Astrocyte of the hippocampus (primary cell): ENCODE results near the gene INKA1.
A peak's percentile ranks its signal among the peaks of the same experiment; 100 is the strongest.
"Not testable (repeated sequence)": the region's sequence is repeated elsewhere in the genome, so short reads cannot be mapped to it uniquely, and the experiment has no call there.

ENCODE experiments used
- DNase-seq: peaks from one replicate; pipeline ENCODE4 v3.0.0; 2011; ENCODE audit warnings: low read depth, low spot score

The INKA1 gene

DNA sequence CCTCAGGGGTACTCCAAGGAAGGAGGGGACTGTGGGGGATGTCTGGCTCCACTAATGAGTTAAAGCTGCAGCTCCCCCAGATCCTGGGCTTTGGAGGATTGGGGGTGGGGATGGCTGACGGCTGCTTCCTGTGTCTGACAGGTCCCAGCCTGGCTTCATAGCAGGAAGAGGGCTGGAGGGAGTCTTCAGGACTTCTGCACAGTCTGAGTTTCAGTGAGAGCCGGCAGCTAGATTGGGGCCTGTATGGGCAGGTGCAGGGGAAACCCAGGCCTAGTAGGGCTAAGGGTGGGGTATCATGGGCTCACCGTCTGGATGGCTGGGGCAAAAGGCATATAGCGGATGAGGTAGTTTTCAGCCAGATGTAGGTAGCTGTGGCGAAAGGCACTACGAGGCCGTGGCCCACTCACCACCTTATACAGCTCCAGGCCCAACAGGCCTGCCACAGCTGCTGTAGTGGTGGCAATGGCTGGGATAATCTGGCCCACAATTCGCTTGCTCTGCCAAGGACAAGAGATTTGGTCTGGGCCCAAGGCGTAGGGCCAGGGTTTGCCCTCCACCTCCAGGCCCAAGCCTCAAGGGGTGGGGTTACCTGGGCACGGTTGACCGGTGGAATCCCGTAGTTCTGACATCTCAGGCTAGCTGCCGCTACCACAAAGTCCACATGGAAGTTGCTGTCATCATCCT lies 4.5 kb downstream of the INKA1 start:
- DNase-seq: no peak

DNA sequence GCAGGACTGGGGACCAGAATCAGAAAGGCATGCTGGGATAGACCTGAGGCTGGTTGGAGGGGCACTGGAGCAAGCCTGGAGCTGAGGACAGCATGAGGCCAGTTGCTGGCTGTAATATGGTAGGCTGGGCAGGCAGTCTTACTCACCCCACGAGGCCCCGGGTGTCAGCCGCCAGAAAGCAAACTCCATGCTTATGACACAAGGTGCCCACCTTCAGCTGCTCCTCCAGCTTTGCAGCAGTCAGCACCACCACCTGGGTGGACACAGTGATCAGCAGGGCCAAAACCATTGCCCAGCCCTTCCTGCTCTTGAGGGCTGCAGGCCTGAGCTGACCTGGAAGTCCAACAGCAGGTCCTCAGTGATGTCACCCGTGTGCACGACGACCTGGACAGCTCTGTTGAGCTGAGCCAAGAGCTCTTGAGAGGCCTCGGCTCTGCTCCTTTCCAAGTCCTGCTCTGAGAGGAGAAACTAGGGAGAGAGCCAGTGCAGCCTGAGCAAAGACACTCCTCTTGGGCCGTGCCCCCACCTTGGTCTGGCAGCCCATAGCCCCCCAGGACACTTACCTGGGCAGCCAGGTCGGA lies 9.9 kb downstream of the INKA1 start:
- no peak for DNase-seq

DNA sequence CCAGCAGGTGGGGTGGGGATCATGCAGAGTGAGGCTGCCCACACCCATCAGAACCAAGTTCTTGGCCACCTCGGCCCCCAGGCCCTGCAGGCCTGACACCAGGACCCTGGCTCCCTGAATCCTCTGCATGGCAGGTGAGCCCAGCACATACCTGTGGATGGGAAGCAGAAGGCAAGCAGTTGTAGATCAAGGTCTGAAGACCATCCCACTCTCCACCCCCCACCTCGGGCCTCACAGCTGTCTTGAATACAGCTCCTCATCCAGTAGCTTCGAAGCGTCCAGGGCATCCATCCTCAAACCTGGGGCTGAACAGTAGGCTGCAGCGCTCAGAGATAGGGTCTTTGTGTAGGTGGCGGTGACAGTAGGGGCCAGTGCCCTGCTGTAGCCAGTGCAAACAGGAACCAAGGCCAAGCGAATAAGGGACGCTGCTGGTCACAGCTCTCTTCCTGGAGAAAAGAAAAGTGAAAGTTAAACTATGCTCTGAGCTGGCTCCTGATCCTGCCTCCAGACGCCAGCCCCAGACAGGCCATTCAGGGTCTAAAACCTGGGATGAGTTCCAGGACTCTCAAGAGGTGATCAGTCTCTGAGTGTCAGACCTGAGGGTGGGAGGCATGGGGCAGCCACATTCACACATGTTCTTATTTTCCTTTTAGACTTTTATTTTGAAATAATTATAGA lies 10.6 kb downstream of the INKA1 start, which contains the start of gene UBA7:
UBA7 (minus strand) TSS at position 457 of the 678 bp plus-strand sequence; CDS start at position 291, 166 bp downstream.
- peak; percentile 84 for DNase-seq

DNA sequence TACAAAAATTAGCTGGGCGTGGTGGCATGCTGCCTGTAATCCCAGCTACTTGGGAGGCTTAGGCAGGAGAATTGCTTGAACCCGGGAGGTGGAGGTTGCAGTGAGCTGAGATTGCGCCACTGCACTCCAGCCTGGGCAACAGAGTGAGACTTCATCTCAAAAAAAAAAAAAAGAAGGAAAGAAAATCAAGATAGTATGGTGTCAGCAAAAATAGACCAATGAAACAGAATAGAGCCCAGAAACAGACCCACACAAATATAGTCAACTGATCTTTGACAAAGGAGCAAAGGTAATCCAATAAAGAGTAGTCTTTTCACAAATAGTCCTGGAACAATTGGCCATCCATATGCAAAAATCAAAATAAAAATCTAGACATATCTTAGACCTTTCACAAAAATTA lies 20.1 kb downstream of the INKA1 start:
- DNase-seq: not testable (repeated sequence)

DNA sequence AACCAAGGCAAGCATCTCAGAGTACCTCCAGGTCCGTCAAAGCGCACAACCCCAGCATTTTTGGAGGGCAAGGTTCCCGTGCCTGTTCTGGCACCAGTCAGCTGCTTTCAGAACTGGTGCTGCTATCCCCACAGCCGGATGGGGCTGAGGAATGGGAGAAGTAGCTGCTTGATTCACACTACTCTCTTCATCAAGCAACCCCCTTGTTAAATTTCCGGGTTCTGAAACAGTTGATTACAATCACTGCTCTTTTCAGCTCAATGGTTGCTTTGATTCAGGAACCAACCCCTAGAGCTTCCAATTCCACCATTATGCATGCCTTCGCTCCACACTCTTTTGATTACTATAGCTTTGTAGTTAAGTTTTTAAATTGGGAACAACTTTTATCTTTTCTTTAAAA lies 23.0 kb downstream of the INKA1 start:
- no peak for DNase-seq

DNA sequence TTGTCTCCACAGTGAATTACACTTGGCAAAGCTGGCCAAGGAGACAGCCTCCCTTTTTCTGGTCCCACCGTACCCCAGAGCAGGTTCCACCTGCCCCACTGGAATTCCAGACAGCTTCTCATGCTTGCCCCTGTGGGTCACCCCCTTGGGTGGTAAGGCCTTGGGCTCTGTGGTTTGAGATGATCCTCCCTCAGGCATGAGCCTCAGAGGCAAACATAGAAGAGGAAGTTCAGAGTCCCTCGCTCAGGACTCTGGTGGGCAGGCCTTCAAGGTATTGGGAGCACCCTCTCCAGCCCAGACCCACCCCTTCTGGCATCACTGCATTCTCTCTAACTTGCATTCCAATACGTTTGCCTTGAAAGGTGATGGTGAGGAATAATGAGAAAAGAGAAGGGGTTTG lies 28.3 kb downstream of the INKA1 start:
- DNase-seq: no peak

DNA sequence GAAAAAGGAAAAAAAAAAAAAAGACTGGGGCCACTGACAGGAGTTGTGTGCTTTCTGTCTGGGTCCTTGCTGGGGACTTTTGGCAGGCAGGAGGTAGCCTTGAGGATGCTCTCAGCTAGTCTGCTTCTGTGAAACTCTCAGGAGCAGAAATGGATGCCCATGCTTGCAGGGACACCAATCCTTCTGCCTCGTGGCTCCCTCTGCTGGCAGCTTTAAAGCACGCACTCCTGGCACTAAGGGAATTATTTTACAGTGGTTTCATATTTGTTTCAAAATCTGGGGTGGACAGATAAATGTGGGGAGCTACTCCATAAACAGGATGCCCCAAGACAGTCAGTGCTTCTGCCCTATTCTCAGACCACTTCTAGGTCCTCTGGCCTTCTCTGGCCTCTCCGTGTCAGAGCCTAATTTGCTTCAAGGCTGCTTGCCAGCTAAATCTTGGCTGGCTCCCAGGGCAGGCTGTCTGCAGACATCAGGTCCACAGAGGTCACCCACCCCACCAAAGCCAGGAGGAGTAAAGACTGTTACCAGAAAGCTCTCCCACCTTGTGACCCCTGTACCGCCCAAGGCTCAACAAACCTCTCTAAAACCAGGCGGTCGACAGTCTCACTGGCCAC lies 36.2 kb downstream of the INKA1 start:
- peak; percentile 86 for DNase-seq

DNA sequence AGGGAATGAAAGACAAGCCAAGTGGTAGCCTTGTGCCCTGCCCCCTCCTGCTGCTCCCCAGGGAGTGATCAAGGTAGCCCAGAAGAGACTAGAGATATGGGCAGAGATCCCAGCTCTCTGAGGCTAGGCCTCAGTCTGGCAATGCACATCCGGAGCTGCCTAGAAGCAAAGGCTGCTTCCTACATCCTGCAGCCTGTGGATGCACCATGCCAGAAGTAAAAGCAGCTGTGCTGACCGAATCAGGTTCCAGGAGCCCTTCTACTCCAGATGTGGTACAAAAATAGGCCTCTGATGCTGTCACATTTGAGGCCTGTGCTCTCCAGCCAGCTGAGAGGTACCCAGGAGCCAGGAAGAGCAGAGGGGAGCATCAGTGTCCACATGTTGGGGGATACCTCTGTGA lies 37.3 kb downstream of the INKA1 start:
- DNase-seq: no peak

DNA sequence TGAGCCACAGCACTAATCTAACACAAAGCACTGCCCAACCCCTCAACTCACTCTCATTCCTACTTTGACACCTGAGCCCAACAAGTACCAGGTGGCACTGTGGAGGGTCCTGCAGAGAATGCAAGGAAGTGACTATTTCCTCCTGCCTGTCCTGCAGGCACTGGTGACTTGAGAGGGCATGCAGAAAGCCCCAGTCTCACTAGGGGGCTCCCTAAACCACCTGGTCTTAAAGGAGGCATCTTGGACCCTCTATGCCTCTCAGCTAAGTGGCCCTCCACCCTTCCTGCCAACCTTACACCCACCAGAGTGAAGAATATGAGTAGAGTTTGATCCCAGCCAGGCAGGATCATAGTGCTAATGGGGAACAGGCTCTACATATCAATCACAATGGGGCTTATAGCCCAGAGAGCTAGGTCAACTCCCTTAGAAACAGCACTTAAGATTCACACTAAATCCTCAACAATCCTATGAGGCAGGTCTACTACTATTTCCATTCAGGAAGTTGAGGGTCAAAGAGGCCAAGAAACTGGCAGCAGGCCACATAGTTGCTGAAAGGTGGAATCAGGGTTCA lies 38.1 kb downstream of the INKA1 start:
- DNase-seq: peak; percentile 33

DNA sequence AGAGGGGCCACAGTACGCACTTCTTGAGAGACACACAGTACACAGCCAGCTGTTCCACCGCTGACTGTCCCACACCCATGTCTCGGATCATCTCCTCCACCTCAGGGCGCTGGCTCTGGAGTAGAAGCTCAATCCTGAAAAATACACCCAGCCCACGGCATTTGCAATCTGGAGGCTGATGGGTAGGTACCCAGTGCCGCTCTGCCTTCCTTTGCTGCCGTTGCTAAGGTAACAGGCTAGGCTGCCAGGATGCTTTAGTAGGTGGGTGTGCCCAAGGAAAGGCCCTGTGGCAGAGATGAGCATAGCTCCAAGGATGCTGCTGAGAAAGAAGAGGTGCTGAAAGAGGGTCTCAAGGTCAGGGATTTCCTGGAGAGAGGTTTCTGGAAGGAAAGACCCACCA lies 38.7 kb downstream of the INKA1 start:
- no peak for DNase-seq

DNA sequence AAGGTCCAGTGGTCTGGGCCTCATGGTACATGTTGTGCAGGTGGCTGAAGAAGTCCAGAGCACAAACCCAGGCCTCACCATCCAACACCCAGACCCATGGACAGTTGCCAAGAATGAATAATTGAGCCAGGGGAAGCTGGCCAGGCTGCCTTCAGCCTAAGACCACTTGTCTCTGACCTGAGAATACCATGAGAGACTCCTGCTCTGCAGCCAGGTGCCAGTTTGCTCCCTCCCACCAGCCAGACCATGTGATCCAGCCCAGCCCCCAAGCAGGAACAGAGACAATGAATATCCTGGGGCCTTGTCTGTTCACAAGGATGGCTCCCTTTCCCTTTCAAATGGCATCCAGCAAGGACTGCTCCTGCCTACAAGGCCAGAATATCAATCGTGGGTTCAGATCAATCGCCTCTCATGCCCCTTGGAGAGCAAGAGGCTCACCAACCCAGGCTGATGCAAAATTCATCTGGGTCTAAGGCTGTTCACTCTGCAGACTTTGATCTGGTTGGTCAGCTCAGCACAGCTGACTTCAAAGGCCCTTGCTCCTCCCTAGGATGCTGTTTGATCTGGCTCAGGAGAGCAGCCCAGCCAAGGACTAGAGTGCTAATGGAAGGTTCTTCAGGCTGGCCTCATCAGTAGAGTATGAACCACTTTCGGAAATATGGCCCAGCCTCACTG lies 39.9 kb downstream of the INKA1 start:
- no peak for DNase-seq

DNA sequence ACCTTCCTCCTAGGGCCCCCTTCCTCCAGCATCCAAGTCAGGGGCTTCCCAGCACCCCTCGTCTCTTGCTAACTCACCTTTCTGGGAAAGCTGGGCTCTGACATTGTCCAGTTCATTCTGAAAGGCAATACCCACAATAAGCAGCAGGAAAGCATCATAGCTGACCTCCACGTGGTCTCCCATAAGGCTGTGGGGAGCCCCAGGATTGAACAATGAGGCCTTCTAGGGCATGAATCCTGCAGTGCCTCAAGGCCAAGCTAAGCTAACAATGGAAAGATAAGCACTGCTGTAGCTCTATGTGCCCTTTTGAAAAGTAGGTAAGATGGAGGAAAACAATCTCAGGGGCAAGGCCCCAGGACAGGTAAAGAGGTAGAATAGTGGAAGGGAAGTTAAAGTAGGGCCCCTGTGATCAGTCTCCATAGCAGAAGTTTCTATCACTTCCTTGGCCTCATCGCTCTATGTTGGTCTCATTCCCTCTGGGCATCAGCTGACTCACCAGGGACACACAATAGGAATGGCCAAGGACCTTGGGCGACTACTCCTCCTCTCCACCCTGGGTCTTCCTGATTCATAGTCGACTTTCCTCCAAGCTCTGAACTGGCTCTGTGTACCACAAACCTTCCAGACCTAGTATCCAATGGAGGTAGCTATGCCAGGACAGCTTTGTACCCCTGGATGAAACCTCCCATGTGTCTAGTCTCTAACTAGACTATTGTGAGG lies 41.6 kb downstream of the INKA1 start:
- no peak for DNase-seq

DNA sequence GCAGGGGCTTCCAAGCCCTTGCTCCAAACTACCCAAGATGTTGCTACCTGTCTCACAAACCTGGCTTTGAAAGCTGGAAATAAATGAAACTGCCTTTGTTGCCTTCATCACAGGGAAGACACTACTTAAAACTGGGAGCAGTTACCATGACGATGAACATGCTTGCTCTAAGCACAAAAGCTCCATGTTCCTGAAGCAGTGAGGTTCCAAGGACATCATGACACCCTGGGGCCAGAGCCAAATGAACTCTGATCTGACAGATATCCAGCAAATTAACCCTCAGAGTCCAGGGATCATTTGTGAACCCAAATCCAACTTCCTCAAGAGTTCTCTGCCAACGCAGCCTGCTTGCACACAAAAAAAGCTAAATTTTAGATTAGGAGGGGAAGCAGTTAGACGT lies 42.6 kb downstream of the INKA1 start:
- no peak for DNase-seq
